SK-N-SH treated with all-trans-retinoic acid at 6 μM for 48 hours (cell line): ENCODE results near the gene NAT16.

Experiments
- ARNTL ChIP-seq: fragments of 450-650 bp; formaldehyde crosslinking; IDR thresholded peaks from 2 replicates; pipeline ENCODE4 v1.5.0; 2020; ENCODE audit warnings: low read depth, mild to moderate bottlenecking, moderate library complexity, borderline replicate concordance
- BACH2 ChIP-seq: fragments of 250-450 bp; sonication (Bioruptor Pico); IDR thresholded peaks from 2 replicates; pipeline ENCODE4 v1.9.0; 2021; ENCODE audit warnings: mild to moderate bottlenecking, borderline replicate concordance
- CSDC2 ChIP-seq: fragments of 250-450 bp; sonication (Bioruptor Pico); IDR thresholded peaks from 2 replicates; pipeline ENCODE4 v1.5.0; 2020; ENCODE audit warnings: mild to moderate bottlenecking, moderate library complexity
- ISL1 ChIP-seq: fragments of 250-450 bp; sonication (Bioruptor Pico); IDR thresholded peaks from 2 replicates; pipeline ENCODE4 v2.1.2; 2022; ENCODE audit warnings: mild to moderate bottlenecking, moderate library complexity
- SNAI2 ChIP-seq: fragments of 250-450 bp; sonication (Bioruptor Pico); IDR thresholded peaks from 2 replicates; pipeline ENCODE4 v1.5.0; 2020; ENCODE audit warnings: mild to moderate bottlenecking, moderate library complexity
- ZC3H10 ChIP-seq: fragments of 250-450 bp; sonication (Bioruptor Pico); IDR thresholded peaks from 2 replicates; pipeline ENCODE4 v1.5.1; 2021; ENCODE audit warnings: mild to moderate bottlenecking, moderate library complexity
- ZFP3 ChIP-seq: fragments of 250-450 bp; sonication (Bioruptor Pico); IDR thresholded peaks from 2 replicates; pipeline ENCODE4 v1.5.0; 2020; ENCODE audit warnings: mild to moderate bottlenecking, moderate library complexity
- ZFP30 ChIP-seq: fragments of 450-650 bp; formaldehyde crosslinking; IDR thresholded peaks from 2 replicates; pipeline ENCODE4 v1.5.0; 2022; ENCODE audit warnings: mild to moderate bottlenecking, moderate library complexity
- TF ChIP-seq, protein P1 (sequence below): fragments of 250-450 bp; sonication (Bioruptor Pico); IDR thresholded peaks from 2 replicates; pipeline ENCODE4 v1.5.1; 2021; ENCODE audit warnings: mild to moderate bottlenecking, moderate library complexity

DNA sequence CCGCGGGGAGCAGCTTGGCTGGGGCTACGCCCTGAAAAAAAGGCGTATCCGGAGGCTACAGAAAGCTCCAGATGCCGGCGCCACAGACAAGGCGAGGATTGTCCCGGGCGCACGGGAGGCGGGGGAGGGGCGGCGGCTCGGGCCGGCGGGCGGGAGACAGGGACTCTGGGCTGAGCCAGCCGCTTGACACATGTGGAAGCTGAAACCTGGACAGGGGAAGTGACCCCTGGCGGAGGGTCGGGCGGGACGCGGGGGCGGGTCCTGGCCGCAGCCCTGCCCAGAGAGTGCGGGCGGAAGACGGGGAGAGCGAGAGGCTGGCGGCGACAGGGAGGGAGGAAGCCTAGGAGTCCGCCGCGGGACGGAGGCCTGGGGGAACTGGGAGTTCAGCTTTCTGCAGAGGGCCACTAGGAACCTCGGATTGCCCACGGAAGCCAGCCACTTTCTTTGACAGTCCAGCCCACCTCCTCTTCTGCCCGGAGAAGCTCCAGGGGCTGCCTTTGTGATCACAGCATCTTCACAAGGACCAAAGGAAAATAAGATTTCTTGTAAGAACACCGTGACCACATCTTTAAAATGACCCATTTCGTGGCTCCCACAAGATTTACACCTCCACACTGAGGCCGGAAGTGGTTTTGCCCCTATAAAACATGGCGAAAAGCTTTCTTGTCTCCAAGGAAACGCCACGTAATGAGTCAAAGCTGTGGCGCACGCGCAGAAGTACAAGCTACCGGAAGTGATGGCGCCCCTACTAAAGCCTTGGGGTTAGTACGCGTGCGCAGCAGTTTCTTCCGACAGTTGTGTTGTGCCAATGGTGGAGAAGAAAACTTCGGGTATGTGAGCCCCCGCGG is 37.5 kb upstream of the NAT16 start, which contains the start of the genes PLOD3 and ZNHIT1:
- TF ChIP-seq SNAI2 (CRISPR knock-in tag) (no peak), CSDC2 (CRISPR knock-in tag) (0 out of 2 replicates have a peak, but pooled peaks have one; percentile 53), ARNTL (no peak), ZFP30 (CRISPR knock-in tag) (no peak), ZFP3 (CRISPR knock-in tag) (peak; percentile 93), ISL1 (no peak), ZC3H10 (no peak), BACH2 (CRISPR knock-in tag) (no peak)
- TF ChIP-seq, protein P1, sequence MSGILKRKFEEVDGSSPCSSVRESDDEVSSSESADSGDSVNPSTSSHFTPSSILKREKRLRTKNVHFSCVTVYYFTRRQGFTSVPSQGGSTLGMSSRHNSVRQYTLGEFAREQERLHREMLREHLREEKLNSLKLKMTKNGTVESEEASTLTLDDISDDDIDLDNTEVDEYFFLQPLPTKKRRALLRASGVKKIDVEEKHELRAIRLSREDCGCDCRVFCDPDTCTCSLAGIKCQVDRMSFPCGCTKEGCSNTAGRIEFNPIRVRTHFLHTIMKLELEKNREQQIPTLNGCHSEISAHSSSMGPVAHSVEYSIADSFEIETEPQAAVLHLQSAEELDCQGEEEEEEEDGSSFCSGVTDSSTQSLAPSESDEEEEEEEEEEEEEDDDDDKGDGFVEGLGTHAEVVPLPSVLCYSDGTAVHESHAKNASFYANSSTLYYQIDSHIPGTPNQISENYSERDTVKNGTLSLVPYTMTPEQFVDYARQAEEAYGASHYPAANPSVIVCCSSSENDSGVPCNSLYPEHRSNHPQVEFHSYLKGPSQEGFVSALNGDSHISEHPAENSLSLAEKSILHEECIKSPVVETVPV, result no peak
